ENCODE results near the gene SPATA6.
"Not testable (repeated sequence)": the region's sequence is repeated elsewhere in the genome, so short reads cannot be mapped to it uniquely, and the experiment has no call there.

The SPATA6 gene

DNA sequence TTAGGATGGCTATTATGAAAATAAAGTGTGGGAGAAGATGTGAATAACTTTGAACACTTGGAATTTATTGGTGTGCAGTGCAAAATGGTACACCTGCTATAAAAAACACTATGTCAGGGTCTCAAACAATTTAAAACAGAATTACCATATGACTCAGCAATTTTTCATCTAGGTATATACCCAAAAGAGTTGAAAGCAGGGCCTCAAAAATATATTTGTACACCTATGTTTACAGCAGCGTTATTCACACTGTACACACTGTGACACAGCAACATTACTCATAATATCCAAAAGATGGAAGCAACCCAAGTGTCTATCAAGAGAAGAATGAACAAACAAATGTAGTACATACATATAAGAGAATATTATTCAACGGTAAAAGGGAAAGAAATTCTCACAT is 75.8 kb downstream of the SPATA6 start:
- in situ Hi-C loops (cut with MboI; ENCODE audit: low pct_unique_long_range_greater_than_20kb, low sequenced_read_pairs), result no loop called here
- DNase-seq, result no peak

DNA sequence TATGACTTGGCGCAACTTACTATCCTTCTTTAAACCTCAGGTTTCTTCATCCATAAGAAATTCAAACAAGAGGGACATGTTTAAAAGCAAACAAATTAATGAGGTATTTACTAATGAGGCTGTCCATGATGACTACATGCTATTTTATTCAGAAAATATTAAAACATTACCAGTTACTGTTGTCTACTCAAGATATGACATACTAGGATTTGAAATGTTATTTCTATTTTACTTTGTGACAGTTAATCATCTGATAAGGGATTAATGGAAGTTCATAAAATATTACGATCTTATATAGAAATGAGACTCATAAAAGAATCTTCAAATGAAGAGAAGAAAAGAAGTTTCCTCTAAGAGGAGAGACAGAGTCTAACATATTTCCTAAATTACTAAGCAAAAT is 80.1 kb downstream of the SPATA6 start:
- in situ Hi-C loops (cut with MboI; ENCODE audit: low pct_unique_long_range_greater_than_20kb, low sequenced_read_pairs), result no loop called here
- DNase-seq, result no peak

DNA sequence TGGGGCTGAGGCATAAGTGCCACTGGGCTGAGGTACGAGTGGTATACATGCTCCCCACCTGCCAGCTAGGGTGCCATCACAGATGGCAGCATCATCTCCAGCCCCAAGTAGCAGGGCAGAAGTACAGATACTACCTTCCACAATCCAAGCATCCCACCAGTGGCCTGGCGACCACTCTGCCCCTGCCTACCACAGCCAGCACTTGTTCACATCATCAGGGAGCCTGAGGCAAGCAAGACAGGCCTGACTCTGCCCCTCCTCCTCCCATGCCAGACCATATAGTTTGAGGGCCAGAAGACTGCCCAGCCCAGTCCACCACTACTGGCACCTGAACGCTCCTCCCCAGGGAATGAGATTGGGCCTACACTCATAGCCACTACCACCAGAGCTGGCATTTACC is 84.6 kb downstream of the SPATA6 start:
- DNase-seq, result no peak
- in situ Hi-C loops (cut with MboI; ENCODE audit: low pct_unique_long_range_greater_than_20kb, low sequenced_read_pairs), result no loop called here

DNA sequence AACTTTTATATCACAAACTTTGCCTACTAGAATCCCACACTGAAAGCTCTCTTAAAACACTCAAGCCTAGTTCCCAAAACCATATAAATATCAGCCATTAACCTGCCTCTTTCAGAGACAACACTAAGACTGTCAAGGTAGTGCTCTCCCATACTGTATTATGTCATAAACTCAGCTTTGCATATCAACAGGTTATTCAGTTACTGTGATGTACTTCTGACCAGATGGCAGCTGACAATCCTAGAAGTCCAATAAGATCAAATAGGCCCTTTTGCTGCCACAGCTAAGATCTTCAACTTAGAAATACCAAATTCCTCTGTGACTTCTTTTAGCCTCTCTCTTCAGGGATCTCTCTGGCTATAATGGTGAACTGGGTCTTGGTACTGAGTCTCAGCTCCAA is 97.2 kb downstream of the SPATA6 start:
- no peak for DNase-seq
- in situ Hi-C loops (cut with MboI; ENCODE audit: low pct_unique_long_range_greater_than_20kb, low sequenced_read_pairs), result no loop called here

DNA sequence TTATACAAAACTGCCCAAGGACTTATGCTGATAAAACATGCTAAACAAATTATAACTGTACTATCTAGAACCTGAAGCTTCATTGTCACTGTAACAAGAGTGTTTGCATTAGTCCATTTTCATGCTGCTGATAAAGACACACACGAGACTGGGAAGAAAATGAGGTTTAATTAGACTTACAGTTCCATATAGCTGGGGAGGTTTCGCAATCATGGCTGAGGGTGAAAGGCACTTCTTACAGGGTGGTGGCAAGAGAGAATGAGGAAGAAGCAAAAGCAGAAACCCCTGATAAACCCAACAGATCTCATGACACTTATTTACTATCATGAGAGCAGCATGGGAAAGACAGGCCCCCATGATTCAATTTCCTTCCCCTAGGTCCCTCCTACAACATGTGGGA is 100.4 kb downstream of the SPATA6 start:
- in situ Hi-C loops (cut with MboI; ENCODE audit: low pct_unique_long_range_greater_than_20kb, low sequenced_read_pairs), result no loop called here
- DNase-seq, result peak; percentile 3

DNA sequence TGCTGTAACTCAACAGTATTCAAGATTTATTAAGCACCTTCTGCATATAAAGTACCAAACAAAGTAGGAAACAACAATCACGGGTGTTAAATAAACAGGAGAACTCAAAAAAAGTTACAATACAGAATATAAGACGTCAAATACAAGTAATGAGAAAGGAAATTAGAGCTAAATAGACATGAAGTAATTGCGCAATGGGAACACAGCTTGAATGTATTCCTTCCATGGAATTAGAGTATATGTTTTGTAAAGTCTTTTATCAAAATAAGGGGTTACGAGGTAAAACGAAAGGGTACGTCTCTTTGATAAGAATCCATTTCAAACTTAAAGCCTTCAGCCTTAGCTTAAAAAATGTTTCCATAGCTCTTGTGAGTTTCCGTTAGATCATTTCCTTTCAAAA is 109.1 kb downstream of the SPATA6 start:
- no peak for DNase-seq
- in situ Hi-C loops (cut with MboI; ENCODE audit: low pct_unique_long_range_greater_than_20kb, low sequenced_read_pairs), result no loop called here

DNA sequence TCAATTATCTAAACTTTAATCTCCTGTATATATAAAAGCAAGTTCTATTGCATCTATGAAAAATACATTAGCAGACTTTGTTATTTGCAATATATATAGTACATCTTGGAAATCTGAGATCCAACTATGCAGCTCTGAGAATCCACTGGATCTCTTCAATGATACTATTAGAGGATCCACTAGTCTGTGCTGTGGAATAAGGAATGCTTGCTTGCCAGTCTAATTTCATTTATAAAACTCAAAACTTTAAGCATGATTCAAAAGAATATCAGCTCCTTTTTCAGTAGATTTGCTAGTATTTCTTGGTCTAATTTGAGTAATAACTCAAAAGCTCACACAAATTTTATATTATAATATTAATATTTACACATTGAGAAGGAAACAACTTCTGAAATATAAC is 115.1 kb downstream of the SPATA6 start:
- in situ Hi-C loops (cut with MboI; ENCODE audit: low pct_unique_long_range_greater_than_20kb, low sequenced_read_pairs), result no loop called here
- no peak for DNase-seq

DNA sequence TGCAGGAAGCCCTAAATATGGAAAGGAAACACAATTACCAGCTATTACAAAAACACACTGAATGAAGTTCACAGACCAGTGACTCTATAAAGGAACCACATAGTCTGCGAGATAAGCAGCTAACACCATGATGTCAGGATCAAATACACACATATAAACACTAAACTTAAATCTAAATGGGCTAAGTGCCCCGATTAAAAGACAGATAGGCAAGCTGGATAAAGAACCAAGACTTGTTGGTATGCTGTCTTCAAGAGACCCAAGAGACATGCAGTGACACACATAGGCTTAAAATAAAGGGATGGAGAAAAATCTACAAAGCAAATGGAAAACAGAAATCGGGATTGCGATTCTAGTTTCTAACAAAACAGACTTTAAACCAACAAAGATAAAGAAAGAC is 127.6 kb downstream of the SPATA6 start:
- no peak for DNase-seq
- in situ Hi-C loops (cut with MboI; ENCODE audit: low pct_unique_long_range_greater_than_20kb, low sequenced_read_pairs), result no loop called here

DNA sequence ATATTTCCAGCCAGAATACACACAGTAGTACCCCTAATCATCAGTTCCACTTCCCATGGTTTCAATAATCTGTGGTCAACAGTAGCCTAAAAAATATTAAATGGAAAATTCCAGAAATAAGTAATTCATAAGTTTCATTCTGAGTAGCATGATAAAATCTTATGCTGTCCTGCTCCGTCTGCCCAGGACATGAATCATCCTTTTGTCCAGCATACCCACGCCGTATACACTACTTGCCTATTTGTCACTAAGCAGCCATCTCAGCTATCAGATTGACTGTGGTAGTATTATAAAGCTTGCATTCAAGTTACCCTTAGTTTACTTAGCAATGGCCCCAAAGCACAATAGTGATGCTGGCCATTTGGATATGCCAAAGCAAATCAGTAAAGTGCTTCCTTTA is 130.8 kb downstream of the SPATA6 start:
- in situ Hi-C loops (cut with MboI; ENCODE audit: low pct_unique_long_range_greater_than_20kb, low sequenced_read_pairs), result no loop called here
- DNase-seq, result no peak

DNA sequence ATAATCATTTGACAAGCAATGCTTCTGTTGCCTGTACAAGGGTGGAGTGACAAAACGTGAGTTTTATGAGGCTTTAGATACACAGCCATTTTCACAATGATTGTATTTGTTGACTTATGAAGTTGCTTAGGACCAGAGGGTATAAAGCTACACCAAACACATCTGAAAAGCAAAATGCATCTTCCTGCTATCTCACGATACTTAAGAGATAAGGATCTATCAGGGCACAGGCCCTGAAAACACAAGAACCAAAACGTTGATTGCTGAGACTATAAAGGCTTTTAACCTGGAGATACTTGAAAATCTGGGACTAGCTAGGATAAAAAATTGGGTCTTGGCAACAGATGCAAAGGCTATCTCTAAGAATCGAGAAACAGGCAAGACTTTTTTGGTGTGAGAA is 133.7 kb downstream of the SPATA6 start:
- in situ Hi-C loops (cut with MboI; ENCODE audit: low pct_unique_long_range_greater_than_20kb, low sequenced_read_pairs), result no loop called here
- DNase-seq, result no peak

DNA sequence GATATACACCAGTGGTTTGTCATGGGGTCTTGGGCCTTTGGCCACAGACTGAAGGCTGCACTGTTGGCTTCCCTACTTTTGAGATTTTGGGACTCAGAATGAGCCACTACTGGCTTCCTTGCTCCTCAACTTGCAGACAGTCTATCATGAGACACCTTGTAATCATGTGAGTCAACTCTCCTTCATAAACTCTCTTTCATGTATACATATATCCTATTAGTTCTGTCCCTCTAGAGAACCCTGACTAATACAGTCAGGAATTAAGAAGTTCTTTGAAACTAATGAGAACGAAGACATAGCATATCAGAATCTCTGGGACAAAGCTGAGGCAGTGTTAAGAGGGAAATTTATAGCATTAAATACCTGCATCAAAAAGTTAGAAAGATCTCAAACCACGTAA is 138.7 kb downstream of the SPATA6 start:
- in situ Hi-C loops (cut with MboI; ENCODE audit: low pct_unique_long_range_greater_than_20kb, low sequenced_read_pairs), result no loop called here
- DNase-seq, result no peak

DNA sequence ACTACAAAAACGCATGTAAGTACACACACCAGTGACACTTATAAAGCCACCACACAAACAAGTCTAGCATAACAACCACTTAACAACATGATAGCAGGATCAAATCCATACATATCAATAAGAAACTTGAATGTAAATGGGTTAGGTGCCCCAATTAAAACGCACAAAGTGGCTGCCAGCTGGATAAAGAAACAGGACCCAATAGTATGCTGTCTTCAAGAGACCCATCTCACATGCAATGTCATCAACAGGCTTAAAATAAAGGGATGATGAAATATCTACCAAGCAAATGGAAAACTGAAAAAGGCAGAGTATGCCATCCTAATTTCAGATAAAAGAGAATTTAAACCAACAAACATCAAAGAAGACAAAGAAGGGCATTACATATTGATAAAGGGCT is 139.9 kb downstream of the SPATA6 start:
- in situ Hi-C loops (cut with MboI; ENCODE audit: low pct_unique_long_range_greater_than_20kb, low sequenced_read_pairs), result no loop called here

DNA sequence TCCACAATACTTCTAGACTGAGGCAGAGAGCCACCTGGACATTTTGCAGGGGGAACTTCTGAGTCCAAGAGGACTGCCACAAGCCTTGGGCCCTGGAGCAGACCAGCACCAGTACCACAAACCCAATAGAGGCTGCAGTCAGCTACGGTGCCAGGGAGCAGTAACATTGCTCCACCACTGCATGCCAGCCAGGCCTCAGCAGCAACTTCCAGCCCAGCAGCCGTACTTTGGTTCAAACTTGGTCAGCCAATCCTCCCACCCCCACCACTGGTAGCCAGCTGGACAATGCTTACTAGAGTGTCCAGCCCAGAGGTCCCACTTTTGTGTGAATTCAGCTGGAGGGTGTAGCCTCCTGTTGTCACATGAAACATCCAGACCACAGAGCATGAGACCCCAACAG is 142.1 kb downstream of the SPATA6 start:
- in situ Hi-C loops (cut with MboI; ENCODE audit: low pct_unique_long_range_greater_than_20kb, low sequenced_read_pairs), result no loop called here
- DNase-seq, result no peak

More for the DNA sequence above, 139.9 kb downstream of the SPATA6 start:
- DNase-seq, result no peak

DNA sequence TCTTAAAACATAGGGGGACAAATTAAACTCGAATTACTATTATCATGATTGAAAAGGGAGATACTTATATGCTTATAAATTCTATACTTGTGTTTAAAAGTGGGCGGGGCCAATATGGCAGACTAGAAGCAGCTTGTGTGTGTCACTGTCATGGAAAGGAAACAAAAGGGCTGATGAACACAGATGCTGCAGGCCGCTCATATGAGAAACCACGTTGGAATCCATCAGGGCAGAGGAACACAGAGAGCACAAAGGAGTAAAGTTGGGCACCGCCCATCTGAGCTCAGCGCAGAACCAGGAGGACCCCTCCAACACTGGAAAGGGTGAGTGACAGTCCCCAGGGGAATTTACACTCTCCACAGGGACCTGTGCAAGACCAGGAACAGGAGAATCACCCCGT is 142.5 kb downstream of the SPATA6 start:
- in situ Hi-C loops (cut with MboI; ENCODE audit: low pct_unique_long_range_greater_than_20kb, low sequenced_read_pairs), result no loop called here

DNA sequence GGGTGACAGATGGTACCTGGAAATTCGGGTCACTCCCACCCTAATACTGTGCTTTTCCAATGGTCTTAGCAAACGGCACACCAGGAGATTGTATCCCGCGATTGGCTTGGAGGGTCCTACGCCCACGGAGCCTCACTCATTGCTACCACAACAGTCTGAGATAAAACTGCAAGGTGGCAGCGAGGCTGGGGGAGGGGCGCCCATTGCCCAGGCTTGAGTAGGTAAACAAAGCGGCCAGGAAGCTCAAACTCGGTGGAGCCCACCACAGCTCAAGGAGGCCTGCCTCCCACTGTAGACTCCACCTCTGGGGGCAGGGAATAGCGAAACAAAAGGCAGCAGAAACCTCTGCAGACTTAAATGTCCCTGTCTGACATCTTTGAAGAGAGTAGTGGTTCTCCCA is 160.2 kb downstream of the SPATA6 start:
- DNase-seq; in situ Hi-C loops (cut with MboI; ENCODE audit: low pct_unique_long_range_greater_than_20kb, low sequenced_read_pairs): not testable (repeated sequence)

More for the DNA sequence above, 142.5 kb downstream of the SPATA6 start:
- no peak for DNase-seq

DNA sequence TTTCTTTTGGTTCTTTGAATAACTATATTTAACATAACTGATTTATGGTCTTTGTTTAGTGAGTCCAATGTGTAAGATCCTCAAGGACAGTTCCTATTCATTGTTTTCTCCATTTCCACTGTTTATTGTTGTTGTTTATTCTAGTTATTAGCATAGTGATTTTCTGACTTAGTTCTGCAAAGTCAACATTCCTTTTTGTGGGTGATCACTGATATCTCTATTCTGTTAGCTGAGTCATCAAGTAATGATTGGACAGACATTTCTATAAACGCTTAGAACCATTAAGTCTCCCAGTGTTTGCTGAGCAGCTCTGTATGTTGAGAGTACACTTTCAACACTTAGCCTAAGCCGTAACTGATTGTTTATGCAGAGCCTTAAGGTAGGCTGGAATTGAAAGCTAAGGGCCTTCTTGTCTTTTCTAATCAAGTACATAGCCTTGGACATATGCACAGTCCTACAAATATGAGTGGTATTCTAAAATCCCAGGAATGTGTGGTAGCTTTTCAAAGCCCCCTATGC is 162.4 kb downstream of the SPATA6 start:
- in situ Hi-C loops (cut with MboI; ENCODE audit: low pct_unique_long_range_greater_than_20kb, low sequenced_read_pairs), result no loop called here
- DNase-seq, result no peak

DNA sequence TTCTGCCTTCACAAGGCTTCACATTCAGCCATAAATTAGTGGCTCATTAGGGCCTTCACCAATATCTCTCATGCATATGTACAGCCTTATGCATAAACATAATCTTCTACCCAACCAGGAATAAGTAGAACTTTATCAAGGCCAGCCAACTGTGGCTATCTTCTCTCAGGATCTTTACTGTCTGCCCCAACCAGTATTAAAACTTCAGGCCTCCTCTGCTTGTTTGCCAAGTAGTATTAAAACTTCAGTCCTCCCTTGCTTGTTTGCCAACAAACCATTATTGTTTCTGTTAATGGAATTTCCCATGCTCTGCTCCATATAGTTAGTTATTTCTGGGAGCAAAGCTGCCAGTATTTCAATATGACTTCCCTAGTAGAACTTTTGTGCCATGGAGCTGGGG is 169.4 kb downstream of the SPATA6 start:
- in situ Hi-C loops (cut with MboI; ENCODE audit: low pct_unique_long_range_greater_than_20kb, low sequenced_read_pairs), result no loop called here
- DNase-seq, result no peak

DNA sequence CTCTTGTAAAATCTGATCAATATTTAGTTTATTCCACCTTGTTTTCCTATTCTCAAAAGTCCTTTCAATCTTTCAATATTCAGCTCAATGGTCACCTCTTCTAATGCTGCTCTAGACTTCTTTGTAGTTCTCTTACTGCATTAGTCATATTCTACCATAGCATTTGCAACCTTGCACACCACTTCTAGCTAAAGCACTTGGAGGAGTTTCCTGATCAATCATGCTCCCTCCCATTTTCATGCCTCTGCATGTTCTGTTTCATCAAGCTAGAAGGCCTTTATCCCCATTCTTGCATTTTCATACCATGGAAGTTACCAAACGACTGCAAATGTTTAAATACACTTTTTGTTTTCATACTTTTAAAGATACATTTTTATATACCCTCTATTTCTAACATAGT is 177.3 kb downstream of the SPATA6 start:
- in situ Hi-C loops (cut with MboI; ENCODE audit: low pct_unique_long_range_greater_than_20kb, low sequenced_read_pairs), result no loop called here

DNA sequence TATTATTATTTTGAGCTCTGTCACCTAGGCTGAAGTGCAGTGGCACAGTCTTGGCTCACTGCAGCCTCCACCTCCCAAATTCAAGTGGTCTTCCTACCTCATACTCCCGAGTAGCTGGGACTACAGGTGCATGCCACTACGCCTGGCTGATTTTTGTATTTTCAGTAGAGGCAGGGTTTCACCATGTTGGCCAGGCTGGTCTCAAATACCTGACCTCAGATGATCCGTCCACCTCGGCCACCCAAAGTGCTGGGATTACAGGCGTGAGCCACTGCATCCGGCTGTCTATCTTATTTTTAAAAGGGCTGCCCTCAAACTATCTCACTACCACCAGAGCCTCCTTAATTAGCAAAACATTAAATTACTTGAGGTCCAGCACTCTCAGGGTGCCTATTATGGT is 177.9 kb downstream of the SPATA6 start:
- DNase-seq; in situ Hi-C loops (cut with MboI; ENCODE audit: low pct_unique_long_range_greater_than_20kb, low sequenced_read_pairs): not testable (repeated sequence)

More for the DNA sequence above, 177.3 kb downstream of the SPATA6 start:
- DNase-seq, result no peak

DNA sequence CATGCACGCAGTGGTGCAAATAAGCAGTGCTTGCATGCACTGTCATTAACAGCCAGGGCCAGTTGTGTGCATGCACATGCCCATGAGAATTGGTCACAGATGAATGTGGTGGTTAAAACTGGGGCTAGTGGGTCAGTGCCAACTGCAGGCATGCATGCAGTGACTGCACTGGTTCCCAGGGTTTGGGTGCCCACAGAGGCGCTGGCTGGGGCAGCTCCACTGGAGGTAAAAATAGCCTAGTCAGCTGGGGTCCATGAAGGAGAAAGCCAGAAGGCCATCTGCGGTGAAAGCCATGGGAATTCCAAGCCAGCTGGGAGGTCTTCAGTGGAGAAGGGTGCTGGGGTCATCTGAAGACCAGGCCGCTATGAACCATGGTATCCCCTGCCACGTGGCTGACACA is 179.3 kb downstream of the SPATA6 start:
- in situ Hi-C loops (cut with MboI; ENCODE audit: low pct_unique_long_range_greater_than_20kb, low sequenced_read_pairs), result no loop called here
- no peak for DNase-seq

DNA sequence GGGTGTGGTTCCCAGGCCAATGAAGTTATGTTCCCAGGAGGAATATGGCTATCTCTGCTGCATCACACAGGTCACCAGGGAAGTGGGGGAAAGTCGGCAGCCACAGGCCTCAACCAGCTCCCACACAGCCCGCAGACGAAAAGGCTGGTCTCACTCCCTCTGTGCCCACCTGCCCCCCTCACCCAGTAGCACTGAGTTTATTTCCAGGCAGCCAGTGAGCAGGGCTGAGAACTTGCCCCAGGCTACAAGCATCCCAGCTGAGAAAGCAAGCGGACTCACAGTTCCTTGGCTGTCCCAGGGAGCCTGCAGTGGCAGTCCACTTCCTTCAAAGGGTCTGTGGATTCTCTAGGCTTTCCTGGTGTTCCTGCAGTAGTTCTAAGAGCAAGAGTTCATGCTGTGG is 180.6 kb downstream of the SPATA6 start:
- in situ Hi-C loops (cut with MboI; ENCODE audit: low pct_unique_long_range_greater_than_20kb, low sequenced_read_pairs), result no loop called here
- no peak for DNase-seq

DNA sequence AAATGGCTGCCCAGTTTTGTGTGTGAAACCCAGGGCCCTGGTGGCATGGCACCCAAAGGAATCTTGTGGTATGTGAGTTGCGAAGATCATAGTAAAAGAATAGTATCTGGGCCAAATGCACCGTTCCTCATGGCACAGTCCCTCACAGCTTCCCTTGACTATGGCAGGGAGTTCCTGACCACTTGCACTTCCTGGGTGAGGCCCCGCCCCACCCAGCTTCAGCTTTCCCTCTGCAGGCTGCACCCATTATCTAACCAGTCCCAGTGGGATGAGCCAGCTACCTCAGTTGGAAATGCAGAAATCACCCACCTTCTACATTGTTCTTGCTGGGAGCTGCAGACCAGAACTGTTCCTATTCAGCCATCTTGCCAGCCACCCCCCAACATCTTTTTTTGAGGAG is 186.5 kb downstream of the SPATA6 start:
- in situ Hi-C loops (cut with MboI; ENCODE audit: low pct_unique_long_range_greater_than_20kb, low sequenced_read_pairs), result no loop called here
- DNase-seq, result no peak

All from KBM-7 (cell line).